Rectal smooth muscle tissue (tissue), 1 donor: ENCODE measurements around the gene MRPS9.

Experiments used
- H3K27ac ChIP-seq: one replicate; pipeline ENCODE4 v1.7.0; 2013; ENCODE audit warnings: low read depth, low read length, inconsistent platforms
- H3K27me3 ChIP-seq: one replicate; pipeline ENCODE4 v1.7.0; 2013; ENCODE audit warnings: low read length; ENCODE audit not compliant: control insufficient read depth, insufficient read depth
- H3K36me3 ChIP-seq: one replicate; pipeline ENCODE4 v1.7.0; 2013; ENCODE audit warnings: low read length; ENCODE audit not compliant: control insufficient read depth, insufficient read depth
- H3K4me1 ChIP-seq: one replicate; pipeline ENCODE4 v1.7.0; 2013; ENCODE audit warnings: low read length; ENCODE audit not compliant: control insufficient read depth, insufficient read depth
- H3K4me3 ChIP-seq: one replicate; pipeline ENCODE4 v1.7.0; 2013; ENCODE audit warnings: low read length
- H3K9ac ChIP-seq: one replicate; pipeline ENCODE4 v1.7.0; 2013; ENCODE audit warnings: low read length

Gene MRPS9

DNA sequence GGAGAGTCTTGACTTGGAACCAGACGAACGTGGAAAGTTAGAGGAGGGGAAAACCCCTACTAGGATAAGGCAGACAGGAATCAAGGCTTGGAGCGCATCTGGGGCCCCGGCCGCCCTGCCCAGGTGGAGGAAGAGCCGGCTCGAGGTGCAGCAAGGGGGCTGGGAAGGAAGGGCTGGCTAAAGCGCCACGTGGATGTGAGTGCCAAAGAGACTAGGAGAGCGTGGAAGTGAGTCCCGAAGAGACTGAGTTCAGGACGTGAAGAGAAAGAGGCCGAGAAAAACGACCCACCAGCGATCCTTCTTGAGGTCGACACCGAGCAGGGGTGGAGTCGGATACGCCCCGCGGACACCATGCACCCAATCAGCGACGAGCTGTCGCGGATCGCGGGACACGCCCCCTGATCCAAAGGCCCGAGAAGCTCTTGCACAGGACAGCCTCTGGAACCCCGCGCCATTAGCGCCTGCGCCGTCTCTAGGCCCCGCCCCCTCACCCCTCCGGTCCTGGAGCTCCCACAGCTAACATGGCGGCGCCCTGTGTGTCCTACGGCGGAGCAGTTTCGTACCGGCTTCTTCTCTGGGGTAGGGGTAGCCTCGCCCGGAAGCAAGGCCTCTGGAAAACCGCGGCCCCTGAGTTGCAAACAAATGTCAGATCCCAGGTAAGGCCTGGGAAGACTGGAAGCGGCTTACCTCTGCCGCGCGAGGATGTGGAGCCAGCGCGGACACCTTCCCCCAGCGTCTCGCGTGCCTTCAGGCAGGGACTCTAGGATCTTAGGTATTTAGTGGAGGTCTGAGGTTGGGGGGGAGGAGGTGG, at the start of gene MRPS9:
MRPS9 (plus strand) TSS at position 498 of the 811 bp plus-strand sequence; CDS start at position 522, 24 bp downstream.
- H3K27me3 ChIP-seq: no peaks in the 10 kb centered on the region
- no peaks in the 10 kb centered on the region for H3K4me1 ChIP-seq
- H3K36me3 ChIP-seq: no peaks in the 10 kb centered on the region
- peak within 1 kb of the TSS; percentile 54 for H3K9ac ChIP-seq
- H3K4me3 ChIP-seq: peak within 1 kb of the TSS; percentile 98
- peak within 1 kb of the TSS; percentile 87 for H3K27ac ChIP-seq

GRCh38 chr2:105005181-105005951, 32.5 kb upstream of the MRPS9 start:
- Histone ChIP-seq H3K4me1 (no peaks in the 10 kb centered on the region), H3K27me3 (no peaks in the 10 kb centered on the region), H3K36me3 (no peaks in the 10 kb centered on the region), H3K9ac (no peak overlapping the region), H3K4me3 (no peak overlapping the region), H3K27ac (no peak overlapping the region)

- Histone ChIP-seq H3K4me1 (no peaks in the 10 kb centered on the region), H3K27ac (no peak overlapping the region), H3K36me3 (no peaks in the 10 kb centered on the region), H3K9ac (no peak overlapping the region), H3K4me3 (no peak overlapping the region), H3K27me3 (no peaks in the 10 kb centered on the region)
Observed at GRCh38 chr2:105007367-105007766, 30.5 kb upstream of the MRPS9 start.

DNA sequence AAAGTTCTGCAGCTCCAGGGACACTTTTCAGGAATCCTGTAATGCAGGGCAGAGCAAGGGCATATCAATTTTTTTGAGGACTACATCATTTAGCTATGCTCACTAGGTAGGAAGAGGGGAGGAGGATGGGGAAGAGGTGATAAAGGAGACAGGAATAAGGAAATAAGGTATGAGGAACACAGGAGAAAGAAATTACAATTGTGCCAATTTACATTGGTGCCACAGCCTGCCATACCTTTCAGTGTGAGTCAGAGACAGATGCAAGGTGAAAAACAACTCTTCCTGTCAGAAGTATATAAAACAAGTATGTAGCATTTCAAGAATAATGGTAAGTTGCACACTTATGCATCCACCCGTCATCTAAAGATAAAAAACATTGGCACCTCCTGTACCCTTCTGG, 5.4 kb upstream of the MRPS9 start:
- Histone ChIP-seq H3K9ac (no peak overlapping the region), H3K36me3 (no peaks in the 10 kb centered on the region), H3K27ac (no peak overlapping the region), H3K4me1 (no peaks in the 10 kb centered on the region), H3K27me3 (no peaks in the 10 kb centered on the region), H3K4me3 (no peak overlapping the region)

DNA sequence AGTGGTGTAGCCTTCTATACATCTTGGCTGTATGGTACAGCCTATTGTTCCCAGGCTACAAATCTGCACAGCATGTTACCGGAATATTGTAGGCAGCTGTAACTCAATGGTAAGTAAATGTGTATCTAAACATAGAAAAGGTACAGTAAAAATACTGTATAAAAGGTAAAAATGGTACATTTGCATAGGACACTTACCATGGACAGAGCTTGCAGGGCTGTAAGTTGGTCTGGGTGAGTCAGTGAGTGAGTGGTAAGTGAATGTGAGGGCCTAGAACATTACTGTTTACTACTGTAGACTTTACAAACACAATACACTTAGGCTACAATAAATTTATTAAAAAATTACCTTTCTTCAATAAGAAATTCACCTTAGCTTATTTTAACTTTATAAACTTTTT, 3.7 kb upstream of the MRPS9 start:
- H3K27me3 ChIP-seq: no peaks in the 10 kb centered on the region
- H3K9ac ChIP-seq: no peak overlapping the region
- H3K36me3 ChIP-seq: no peaks in the 10 kb centered on the region
- no peak overlapping the region for H3K27ac ChIP-seq
- no peaks in the 10 kb centered on the region for H3K4me1 ChIP-seq
- no peak overlapping the region for H3K4me3 ChIP-seq

DNA sequence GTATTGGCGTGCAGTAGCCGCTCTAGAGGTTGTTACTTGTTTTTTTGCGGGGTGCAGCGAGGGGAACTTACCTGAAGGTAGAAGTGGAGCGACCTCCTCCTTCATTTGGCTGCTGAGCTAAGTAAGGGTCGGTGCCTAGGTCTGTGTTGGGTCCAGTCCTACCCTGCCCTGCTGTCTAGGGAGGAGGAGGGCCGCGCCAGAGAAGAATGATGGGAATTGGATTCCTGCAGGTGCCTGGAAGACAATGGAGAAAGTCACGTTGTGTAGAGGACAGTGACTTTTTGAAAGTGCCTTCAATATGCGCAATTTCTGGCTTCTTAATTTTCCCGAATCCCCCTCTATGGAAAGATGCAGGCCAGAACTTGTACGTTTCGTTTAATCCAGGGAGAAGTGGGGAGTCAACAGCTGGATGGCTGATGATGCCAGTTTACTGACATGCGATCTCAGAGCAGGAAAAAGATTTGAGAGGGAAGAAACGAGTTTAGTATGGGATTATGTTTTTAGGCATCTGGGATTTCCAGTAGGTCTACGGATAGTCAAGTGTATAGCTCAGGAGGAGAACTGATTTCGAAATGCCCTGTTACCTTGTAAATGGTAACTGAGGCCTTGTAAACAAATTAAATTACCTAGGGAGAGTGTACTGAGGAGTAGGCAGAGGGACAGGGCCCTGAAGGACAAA, 653 bp downstream of the MRPS9 start:
- peak overlapping the region; percentile 87 for H3K27ac ChIP-seq
- H3K27me3 ChIP-seq: no peaks in the 10 kb centered on the region
- no peaks in the 10 kb centered on the region for H3K36me3 ChIP-seq
- H3K4me1 ChIP-seq: no peaks in the 10 kb centered on the region
- peak overlapping the region; percentile 50 for H3K9ac ChIP-seq
- H3K4me3 ChIP-seq: peak overlapping the region; percentile 90

GRCh38 chr2:105039559-105039958, 1.7 kb downstream of the MRPS9 start:
- no peak overlapping the region for H3K9ac ChIP-seq
- no peak overlapping the region for H3K4me3 ChIP-seq
- no peaks in the 10 kb centered on the region for H3K36me3 ChIP-seq
- H3K4me1 ChIP-seq: no peaks in the 10 kb centered on the region
- no peaks in the 10 kb centered on the region for H3K27me3 ChIP-seq
- H3K27ac ChIP-seq: no peak overlapping the region

- no peak overlapping the region for H3K27ac ChIP-seq
- H3K4me3 ChIP-seq: no peak overlapping the region
- no peaks in the 10 kb centered on the region for H3K27me3 ChIP-seq
- no peaks in the 10 kb centered on the region for H3K4me1 ChIP-seq
- no peak overlapping the region for H3K9ac ChIP-seq
- no peaks in the 10 kb centered on the region for H3K36me3 ChIP-seq
Observed at GRCh38 chr2:105042189-105042588, 4.3 kb downstream of the MRPS9 start.

DNA sequence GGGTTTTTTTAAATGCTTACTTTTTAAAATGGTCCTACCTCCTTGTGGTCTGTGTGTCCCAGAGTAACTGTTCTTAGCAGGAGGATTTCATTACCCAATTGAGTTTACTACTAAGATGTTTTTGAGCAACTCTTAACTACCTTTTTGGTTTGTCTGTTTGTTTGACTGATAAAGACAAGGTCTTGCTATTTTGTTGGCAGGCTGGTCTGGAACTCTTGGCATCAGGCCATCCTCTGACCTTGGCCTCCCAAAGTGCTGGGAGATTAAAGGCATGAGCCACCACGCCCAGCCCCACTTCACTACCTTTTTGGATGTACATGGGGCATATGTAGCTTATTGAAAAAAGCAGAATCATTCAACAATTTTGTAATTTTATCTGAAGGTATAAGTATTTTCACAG, 14.9 kb downstream of the MRPS9 start:
- no peak overlapping the region for H3K4me3 ChIP-seq
- no peaks in the 10 kb centered on the region for H3K36me3 ChIP-seq
- H3K4me1 ChIP-seq: no peaks in the 10 kb centered on the region
- H3K27me3 ChIP-seq: no peaks in the 10 kb centered on the region
- H3K27ac ChIP-seq: no peak overlapping the region
- no peak overlapping the region for H3K9ac ChIP-seq

- Histone ChIP-seq H3K4me3 (no peak overlapping the region), H3K27me3 (no peaks in the 10 kb centered on the region)
Observed at GRCh38 chr2:105055613-105056012, 17.7 kb downstream of the MRPS9 start.

GRCh38 chr2:105056245-105056644, 18.4 kb downstream of the MRPS9 start:
- Histone ChIP-seq H3K27me3 (no peaks in the 10 kb centered on the region), H3K4me1 (no peaks in the 10 kb centered on the region), H3K36me3 (no peaks in the 10 kb centered on the region), H3K4me3 (no peak overlapping the region), H3K27ac (no peak overlapping the region), H3K9ac (no peak overlapping the region)

More at GRCh38 chr2:105055613-105056012, 17.7 kb downstream of the MRPS9 start:
- Histone ChIP-seq H3K27ac (no peak overlapping the region), H3K36me3 (no peaks in the 10 kb centered on the region), H3K4me1 (no peaks in the 10 kb centered on the region), H3K9ac (no peak overlapping the region)

- no peak overlapping the region for H3K4me3 ChIP-seq
- no peaks in the 10 kb centered on the region for H3K4me1 ChIP-seq
- no peaks in the 10 kb centered on the region for H3K36me3 ChIP-seq
- no peak overlapping the region for H3K9ac ChIP-seq
- H3K27me3 ChIP-seq: no peaks in the 10 kb centered on the region
- H3K27ac ChIP-seq: no peak overlapping the region
Observed at GRCh38 chr2:105057005-105057404, 19.1 kb downstream of the MRPS9 start.
